Suprapubic skin (tissue), 4 donors: Measurements from ENCODE around the gene RGS7BP.

Source experiments
- CTCF ChIP-seq, 2 donors: fragments of 200-600 bp in 1 of 2; fragments of 450-650 bp in 1 of 2; sonication (generic) in 1 of 2; IDR thresholded peaks; one replicate each; pipeline ENCODE4 v1.5.1; 2016 to 2019; ENCODE audit warnings: antibody characterized with exemption in 2 of 2, mild to moderate bottlenecking in 1 of 2, moderate library complexity in 1 of 2
- EP300 ChIP-seq: sonication (generic); formaldehyde crosslinking; IDR thresholded peaks from one replicate; pipeline ENCODE4 v1.6.1; 2017; ENCODE audit warnings: antibody characterized with exemption
- POLR2A ChIP-seq, 2 donors: fragments of 450-650 bp; IDR thresholded peaks; one replicate each; pipeline ENCODE4 v1.6.1; 2017; ENCODE audit warnings: antibody characterized with exemption in 2 of 2, mild to moderate bottlenecking in 2 of 2, moderate library complexity in 2 of 2
- POLR2AphosphoS5 ChIP-seq, 3 donors: sonication (generic); formaldehyde crosslinking; IDR thresholded peaks; one replicate each; pipeline ENCODE4 v1.6.1; 2017; ENCODE audit warnings: antibody characterized with exemption in 3 of 3

GRCh38 chr5:64646169-64646568 lies 140.4 kb downstream of the RGS7BP start:
- TF ChIP-seq POLR2AphosphoS5 (IDR thresholded peaks at IDR 0.05) (no peak), CTCF (IDR thresholded peaks at IDR 0.05) (no peak), POLR2A (IDR thresholded peaks at IDR 0.05) (no peak), EP300 (no peak)
